Heart left ventricle (tissue), 13 donors: Measurements from ENCODE around the gene PRKAG2.

Experiments
- POLR2A ChIP-seq, 2 donors: fragments of 450-650 bp; IDR thresholded peaks; one replicate each; pipeline ENCODE4 v1.6.1; 2017; ENCODE audit warnings: antibody characterized with exemption in 2 of 2, mild to moderate bottlenecking in 2 of 2, moderate library complexity in 2 of 2
- TF ChIP-seq, protein P1 (sequence below), 12 donors: fragments of 200-600 bp; sonication (generic) in 4 of 12; IDR thresholded peaks; one replicate each; pipeline versions ENCODE4 v1.5.0 to v1.8.0; 2018 to 2022; ENCODE audit warnings: antibody characterized with exemption in 12 of 12, mild to moderate bottlenecking in 5 of 12
- donor health status: ischemic (EF 13 %, LVEDD 7.1; RV severe dilation, severe dysfunction).
- donor health status: DM: no; HTN: yes; CAD: no.
- donor health status: DM: no; HTN: no; CAD: no.
- donor health status: ischemic (EF 25% LVEDD 6.9; RV normal size, moderate dysfunction).
- donor health status: ischemic (EF 25% LVEDD 5.7; RV mildly dilated, moderate dysfunction).
- donor health status: ischemic (EF 35%, LVEDD 5.7; RV mildly dilated, moderate dysfunction).
- donor health status: nonischemic (EF 11% LVEDD 7.7; RV severe dilation, severe dysfunction).
- donor health status: DM: yes; HTN: yes; CAD: no.
- donor health status: PGD.
- donor health status: ischemic (EF 29% LVEDD 5.4; RV normal size, mild dysfunction).
- donor health status: nonischemic (EF 23%, LVEDD 6.1; RV moderate dilation, normal function).

GRCh38 chr7:151748733-151749132 is 128.2 kb downstream of the PRKAG2 start:
- no peak for TF ChIP-seq POLR2A (IDR thresholded peaks at IDR 0.05)
- TF ChIP-seq, protein P1, sequence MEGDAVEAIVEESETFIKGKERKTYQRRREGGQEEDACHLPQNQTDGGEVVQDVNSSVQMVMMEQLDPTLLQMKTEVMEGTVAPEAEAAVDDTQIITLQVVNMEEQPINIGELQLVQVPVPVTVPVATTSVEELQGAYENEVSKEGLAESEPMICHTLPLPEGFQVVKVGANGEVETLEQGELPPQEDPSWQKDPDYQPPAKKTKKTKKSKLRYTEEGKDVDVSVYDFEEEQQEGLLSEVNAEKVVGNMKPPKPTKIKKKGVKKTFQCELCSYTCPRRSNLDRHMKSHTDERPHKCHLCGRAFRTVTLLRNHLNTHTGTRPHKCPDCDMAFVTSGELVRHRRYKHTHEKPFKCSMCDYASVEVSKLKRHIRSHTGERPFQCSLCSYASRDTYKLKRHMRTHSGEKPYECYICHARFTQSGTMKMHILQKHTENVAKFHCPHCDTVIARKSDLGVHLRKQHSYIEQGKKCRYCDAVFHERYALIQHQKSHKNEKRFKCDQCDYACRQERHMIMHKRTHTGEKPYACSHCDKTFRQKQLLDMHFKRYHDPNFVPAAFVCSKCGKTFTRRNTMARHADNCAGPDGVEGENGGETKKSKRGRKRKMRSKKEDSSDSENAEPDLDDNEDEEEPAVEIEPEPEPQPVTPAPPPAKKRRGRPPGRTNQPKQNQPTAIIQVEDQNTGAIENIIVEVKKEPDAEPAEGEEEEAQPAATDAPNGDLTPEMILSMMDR (IDR thresholded peaks at IDR 0.05) = no peak
